Erythroblast (primary cell): ENCODE data around the gene SLC25A22.

Experiments used
- GATA1 ChIP-seq: IDR thresholded peaks from 2 replicates; pipeline ENCODE4 v1.6.1; 2011; ENCODE audit warnings: low read depth, mild to moderate bottlenecking, control low read depth, low read length, moderate library complexity
- POLR2A ChIP-seq: IDR thresholded peaks from 2 replicates; pipeline ENCODE4 v1.6.1; 2011; ENCODE audit warnings: mild to moderate bottlenecking, low read length

DNA sequence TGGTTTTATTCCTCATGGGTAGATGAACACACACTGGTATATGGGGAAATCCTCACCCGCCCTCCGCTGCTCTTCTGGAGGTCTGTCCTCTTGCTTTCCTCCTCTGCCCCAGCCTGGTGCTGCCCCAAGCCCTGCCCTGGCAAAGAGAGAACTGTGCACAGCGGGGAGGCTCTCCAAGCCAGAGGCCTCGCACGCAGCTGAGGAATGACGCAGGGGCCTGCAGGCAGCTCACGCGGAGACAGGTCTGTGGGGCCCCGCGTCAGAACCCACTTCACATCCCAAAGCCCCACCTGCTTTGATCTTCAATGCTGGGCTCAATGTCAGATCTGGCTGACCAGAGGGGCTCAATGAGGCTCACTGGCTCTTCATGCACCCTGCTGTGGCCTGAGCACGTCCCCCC is 30.8 kb downstream of the SLC25A22 start:
- TF ChIP-seq POLR2A (no peak), GATA1 (no peak)
